Adrenal gland (tissue), 5 donors: ENCODE measurements around the gene CLASRP.

Experiments
- POLR2A ChIP-seq, 2 donors: fragments of 450-650 bp; IDR thresholded peaks; one replicate each; pipeline ENCODE4 v1.6.1; 2017; ENCODE audit warnings: antibody characterized with exemption in 2 of 2, mild to moderate bottlenecking in 2 of 2, moderate library complexity in 1 of 2
- TF ChIP-seq, protein P1 (sequence below), 6 experiments: fragments of 450-650 bp in 4 of 6; fragments of 200-600 bp in 2 of 6; sonication (generic) in 1 of 6; IDR thresholded peaks; 1 replicate in 5 of 6; 2 replicates in 1 of 6; pipeline versions ENCODE4 v1.5.1 to v1.8.0; 2016 to 2021; ENCODE audit warnings: antibody characterized with exemption in 6 of 6, mild to moderate bottlenecking in 2 of 6, moderate library complexity in 1 of 6
- donor health status: DM: no; HTN: no; CAD: no.

DNA sequence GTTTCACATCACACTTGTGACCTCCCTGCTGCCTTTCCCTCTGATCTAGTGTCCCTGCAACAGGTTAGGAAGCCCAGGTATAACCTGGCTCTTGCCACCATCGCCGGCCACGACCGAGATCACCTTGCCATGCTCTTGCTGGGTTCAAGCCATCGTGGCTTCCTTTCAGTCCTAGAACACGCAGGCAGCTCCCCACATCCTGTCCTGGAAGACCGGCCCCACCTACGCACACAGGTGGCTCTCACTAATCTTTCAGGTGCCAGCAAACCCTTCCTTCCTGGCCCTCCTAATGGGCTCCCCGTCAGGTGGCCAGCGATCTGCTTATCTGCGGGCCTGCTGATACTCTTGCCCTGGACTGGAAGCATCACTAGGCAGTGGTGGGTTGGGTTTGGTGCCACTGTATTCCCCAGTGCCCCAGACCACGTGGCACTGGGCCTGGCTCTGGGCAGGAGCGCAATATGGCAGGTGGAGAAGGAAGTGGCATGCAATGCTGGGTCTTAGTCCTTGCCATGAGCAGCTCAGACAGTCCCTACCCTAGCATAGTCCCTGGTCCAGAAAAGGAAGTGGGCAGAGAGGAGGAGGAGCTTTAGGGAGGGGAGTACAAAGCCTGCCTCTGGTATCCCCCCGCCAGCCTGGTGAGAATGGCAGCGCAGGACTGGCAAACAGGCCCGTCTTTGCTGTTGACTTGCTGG is 66.0 kb downstream of the CLASRP start:
- no peak for TF ChIP-seq POLR2A (IDR thresholded peaks at IDR 0.05)
- TF ChIP-seq, protein P1, sequence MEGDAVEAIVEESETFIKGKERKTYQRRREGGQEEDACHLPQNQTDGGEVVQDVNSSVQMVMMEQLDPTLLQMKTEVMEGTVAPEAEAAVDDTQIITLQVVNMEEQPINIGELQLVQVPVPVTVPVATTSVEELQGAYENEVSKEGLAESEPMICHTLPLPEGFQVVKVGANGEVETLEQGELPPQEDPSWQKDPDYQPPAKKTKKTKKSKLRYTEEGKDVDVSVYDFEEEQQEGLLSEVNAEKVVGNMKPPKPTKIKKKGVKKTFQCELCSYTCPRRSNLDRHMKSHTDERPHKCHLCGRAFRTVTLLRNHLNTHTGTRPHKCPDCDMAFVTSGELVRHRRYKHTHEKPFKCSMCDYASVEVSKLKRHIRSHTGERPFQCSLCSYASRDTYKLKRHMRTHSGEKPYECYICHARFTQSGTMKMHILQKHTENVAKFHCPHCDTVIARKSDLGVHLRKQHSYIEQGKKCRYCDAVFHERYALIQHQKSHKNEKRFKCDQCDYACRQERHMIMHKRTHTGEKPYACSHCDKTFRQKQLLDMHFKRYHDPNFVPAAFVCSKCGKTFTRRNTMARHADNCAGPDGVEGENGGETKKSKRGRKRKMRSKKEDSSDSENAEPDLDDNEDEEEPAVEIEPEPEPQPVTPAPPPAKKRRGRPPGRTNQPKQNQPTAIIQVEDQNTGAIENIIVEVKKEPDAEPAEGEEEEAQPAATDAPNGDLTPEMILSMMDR (IDR thresholded peaks at IDR 0.05): no peak
